ENCODE data around the gene TTLL9. TPM values are rescaled to one million over a fixed set of nuclear protein-coding genes. Genes with fewer than 3 reads are reported as not detected.

The TTLL9 gene
- total and polyA plus RNA-seq, 2 of the 13 experiments (the other 11 are each of a cell fraction or from before 2014, with no cell fraction given) = not detected

GRCh38 chr20:31861385-31862156 lies 8.9 kb upstream of the TTLL9 start (continued):
- TF ChIP-seq, protein P1, sequence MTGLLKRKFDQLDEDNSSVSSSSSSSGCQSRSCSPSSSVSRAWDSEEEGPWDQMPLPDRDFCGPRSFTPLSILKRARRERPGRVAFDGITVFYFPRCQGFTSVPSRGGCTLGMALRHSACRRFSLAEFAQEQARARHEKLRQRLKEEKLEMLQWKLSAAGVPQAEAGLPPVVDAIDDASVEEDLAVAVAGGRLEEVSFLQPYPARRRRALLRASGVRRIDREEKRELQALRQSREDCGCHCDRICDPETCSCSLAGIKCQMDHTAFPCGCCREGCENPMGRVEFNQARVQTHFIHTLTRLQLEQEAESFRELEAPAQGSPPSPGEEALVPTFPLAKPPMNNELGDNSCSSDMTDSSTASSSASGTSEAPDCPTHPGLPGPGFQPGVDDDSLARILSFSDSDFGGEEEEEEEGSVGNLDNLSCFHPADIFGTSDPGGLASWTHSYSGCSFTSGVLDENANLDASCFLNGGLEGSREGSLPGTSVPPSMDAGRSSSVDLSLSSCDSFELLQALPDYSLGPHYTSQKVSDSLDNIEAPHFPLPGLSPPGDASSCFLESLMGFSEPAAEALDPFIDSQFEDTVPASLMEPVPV (CRISPR knock-in tag; IDR thresholded peaks at IDR 0.05) = peak; percentile 83; the same call in 1 of the 2 replicates
- TF ChIP-seq, protein P2, sequence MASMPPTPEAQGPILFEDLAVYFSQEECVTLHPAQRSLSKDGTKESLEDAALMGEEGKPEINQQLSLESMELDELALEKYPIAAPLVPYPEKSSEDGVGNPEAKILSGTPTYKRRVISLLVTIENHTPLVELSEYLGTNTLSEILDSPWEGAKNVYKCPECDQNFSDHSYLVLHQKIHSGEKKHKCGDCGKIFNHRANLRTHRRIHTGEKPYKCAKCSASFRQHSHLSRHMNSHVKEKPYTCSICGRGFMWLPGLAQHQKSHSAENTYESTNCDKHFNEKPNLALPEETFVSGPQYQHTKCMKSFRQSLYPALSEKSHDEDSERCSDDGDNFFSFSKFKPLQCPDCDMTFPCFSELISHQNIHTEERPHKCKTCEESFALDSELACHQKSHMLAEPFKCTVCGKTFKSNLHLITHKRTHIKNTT (CRISPR knock-in tag; IDR thresholded peaks at IDR 0.05) = no peak
- TF ChIP-seq DMAP1 (CRISPR knock-in tag; IDR thresholded peaks at IDR 0.05) (no peak), MLLT10 (CRISPR knock-in tag; IDR thresholded peaks at IDR 0.05) (no peak), ZNF609 (CRISPR knock-in tag; IDR thresholded peaks at IDR 0.05; ENCODE audit: borderline replicate concordance) (no peak), ZNF501 (CRISPR knock-in tag; IDR thresholded peaks at IDR 0.05) (peak; percentile 46; the same call in 1 of the 2 replicates), KDM4B (CRISPR knock-in tag; IDR thresholded peaks at IDR 0.05) (peak; percentile 60; the same call in 1 of the 2 replicates), SP1 (IDR thresholded peaks at IDR 0.05) (no peak), SP1 (CRISPR knock-in tag; IDR thresholded peaks at IDR 0.05) (peak; percentile 74), ZNF160 (CRISPR knock-in tag; IDR thresholded peaks at IDR 0.05) (0 out of 2 replicates have a peak, but pooled peaks have one; percentile 3)
- TF ChIP-seq, protein P3, sequence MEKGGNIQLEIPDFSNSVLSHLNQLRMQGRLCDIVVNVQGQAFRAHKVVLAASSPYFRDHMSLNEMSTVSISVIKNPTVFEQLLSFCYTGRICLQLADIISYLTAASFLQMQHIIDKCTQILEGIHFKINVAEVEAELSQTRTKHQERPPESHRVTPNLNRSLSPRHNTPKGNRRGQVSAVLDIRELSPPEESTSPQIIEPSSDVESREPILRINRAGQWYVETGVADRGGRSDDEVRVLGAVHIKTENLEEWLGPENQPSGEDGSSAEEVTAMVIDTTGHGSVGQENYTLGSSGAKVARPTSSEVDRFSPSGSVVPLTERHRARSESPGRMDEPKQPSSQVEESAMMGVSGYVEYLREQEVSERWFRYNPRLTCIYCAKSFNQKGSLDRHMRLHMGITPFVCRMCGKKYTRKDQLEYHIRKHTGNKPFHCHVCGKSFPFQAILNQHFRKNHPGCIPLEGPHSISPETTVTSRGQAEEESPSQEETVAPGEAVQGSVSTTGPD (CRISPR knock-in tag; IDR thresholded peaks at IDR 0.05) = no peak
- TF ChIP-seq, protein P4, sequence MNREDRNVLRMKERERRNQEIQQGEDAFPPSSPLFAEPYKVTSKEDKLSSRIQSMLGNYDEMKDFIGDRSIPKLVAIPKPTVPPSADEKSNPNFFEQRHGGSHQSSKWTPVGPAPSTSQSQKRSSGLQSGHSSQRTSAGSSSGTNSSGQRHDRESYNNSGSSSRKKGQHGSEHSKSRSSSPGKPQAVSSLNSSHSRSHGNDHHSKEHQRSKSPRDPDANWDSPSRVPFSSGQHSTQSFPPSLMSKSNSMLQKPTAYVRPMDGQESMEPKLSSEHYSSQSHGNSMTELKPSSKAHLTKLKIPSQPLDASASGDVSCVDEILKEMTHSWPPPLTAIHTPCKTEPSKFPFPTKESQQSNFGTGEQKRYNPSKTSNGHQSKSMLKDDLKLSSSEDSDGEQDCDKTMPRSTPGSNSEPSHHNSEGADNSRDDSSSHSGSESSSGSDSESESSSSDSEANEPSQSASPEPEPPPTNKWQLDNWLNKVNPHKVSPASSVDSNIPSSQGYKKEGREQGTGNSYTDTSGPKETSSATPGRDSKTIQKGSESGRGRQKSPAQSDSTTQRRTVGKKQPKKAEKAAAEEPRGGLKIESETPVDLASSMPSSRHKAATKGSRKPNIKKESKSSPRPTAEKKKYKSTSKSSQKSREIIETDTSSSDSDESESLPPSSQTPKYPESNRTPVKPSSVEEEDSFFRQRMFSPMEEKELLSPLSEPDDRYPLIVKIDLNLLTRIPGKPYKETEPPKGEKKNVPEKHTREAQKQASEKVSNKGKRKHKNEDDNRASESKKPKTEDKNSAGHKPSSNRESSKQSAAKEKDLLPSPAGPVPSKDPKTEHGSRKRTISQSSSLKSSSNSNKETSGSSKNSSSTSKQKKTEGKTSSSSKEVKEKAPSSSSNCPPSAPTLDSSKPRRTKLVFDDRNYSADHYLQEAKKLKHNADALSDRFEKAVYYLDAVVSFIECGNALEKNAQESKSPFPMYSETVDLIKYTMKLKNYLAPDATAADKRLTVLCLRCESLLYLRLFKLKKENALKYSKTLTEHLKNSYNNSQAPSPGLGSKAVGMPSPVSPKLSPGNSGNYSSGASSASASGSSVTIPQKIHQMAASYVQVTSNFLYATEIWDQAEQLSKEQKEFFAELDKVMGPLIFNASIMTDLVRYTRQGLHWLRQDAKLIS (CRISPR knock-in tag; IDR thresholded peaks at IDR 0.05) = no peak
- TF ChIP-seq, protein P5, sequence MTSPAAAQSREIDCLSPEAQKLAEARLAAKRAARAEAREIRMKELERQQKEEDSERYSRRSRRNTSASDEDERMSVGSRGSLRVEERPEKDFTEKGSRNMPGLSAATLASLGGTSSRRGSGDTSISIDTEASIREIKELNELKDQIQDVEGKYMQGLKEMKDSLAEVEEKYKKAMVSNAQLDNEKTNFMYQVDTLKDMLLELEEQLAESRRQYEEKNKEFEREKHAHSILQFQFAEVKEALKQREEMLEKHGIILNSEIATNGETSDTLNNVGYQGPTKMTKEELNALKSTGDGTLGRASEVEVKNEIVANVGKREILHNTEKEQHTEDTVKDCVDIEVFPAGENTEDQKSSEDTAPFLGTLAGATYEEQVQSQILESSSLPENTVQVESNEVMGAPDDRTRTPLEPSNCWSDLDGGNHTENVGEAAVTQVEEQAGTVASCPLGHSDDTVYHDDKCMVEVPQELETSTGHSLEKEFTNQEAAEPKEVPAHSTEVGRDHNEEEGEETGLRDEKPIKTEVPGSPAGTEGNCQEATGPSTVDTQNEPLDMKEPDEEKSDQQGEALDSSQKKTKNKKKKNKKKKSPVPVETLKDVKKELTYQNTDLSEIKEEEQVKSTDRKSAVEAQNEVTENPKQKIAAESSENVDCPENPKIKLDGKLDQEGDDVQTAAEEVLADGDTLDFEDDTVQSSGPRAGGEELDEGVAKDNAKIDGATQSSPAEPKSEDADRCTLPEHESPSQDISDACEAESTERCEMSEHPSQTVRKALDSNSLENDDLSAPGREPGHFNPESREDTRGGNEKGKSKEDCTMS (CRISPR knock-in tag; conservative IDR thresholded peaks at IDR 0.05) = no peak

Data from HepG2 (cell line).